Activated naive CD4-positive, alpha-beta T cell (primary cell): Measurements from ENCODE around the gene CRISPLD2.

Source experiments
- DNase-seq, 4 experiments: peaks; one replicate each; lab custom pipeline; 2025; lab: John Stamatoyannopoulos, UW

Gene CRISPLD2

DNA sequence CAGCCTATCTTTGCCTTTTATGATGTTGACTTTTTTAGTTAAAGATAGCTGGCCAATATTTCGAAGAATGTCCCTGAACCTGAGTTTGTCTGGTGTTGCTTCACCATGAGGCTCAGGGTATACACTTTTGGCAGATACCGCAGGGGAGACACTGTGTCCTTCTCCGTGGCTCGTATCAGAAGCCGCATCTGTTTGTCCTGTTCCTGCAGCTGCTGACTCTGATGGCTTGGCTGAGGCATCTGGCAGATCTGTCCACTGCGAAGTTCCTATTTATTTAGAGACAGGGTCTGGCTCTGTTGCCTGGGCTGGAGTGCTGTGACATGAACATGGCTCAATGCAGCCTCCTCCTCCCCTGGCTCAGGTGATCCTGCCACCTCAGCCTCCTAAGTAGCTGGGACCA is 93.5 kb downstream of the CRISPLD2 start:
- no peak for DNase-seq

DNA sequence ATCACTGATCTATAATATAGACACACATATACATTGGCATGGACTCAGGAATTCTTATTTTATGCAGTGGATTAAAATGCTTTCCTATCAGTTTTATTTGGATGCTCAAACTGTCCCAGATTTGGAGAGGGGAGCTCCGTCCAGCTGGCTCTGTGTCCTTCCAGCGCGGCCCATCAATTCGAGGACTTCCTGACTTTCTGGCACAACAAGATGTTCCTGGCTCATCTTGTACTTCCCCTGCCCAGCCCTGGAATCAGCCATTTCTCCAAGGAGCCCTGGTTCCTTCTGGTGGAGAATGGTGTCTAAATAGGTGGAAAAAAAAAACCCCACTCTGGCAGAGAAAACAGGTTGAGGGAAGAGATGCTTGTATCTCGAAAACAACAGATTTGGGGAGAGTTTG is 94.5 kb downstream of the CRISPLD2 start:
- DNase-seq = no peak

DNA sequence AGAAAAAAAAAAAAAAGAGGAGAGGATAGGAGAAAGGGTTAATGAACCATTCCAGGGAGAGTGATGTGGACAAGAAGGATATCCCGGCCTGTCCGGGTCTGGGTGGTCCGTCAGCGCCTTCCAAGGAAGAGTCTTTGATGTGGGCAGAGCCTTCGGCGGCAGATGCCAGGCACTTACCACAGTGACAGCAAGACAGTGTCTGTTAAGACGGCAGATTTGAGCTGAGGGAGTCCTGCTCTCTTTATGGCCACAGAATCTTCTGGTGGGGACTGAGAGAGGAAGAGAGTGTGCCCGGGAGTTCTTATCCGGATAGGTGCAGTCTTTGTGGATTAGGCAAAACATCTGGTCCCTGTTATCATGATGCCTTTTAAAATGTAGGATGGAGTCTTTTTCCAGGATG is 96.4 kb downstream of the CRISPLD2 start:
- no peak for DNase-seq

DNA sequence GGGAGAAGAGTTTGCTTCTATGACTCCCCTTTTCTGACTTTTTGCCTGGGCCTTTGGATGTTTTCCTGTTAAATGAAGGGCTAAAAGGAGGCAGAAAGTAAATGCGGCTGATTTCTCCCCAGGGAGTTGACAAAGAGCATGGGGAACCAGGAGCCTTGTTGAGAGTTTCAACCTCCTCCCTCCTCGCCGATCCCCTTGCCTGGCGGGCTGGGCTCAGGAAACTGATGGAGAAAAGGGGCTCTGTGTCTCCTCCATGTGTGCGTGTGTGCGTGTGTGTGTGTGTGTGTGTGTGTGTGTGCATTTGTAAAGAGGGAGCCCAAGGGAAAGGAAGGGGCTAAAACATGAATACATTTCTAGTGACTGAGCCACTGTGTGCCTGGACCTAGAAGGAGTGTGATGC is 97.1 kb downstream of the CRISPLD2 start:
- DNase-seq = no peak

DNA sequence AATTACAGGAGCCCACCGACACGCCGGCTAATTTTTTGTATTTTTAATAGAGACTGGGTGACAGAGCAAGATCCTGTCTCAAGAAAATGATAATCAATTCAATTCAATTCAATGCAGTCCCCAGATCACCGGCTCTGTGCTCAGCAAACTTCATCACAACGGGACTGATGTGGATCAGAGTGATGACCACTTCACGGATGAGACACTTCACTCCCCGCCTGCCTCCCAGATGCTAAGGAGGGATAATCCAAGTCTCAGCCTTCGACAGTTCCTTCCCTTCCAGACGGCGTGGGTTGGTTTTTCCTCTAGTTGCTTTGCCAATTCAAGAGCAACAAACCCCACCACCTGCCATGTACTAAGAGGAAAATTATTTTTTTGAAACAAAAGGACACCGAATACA is 97.7 kb downstream of the CRISPLD2 start:
- DNase-seq = no peak

DNA sequence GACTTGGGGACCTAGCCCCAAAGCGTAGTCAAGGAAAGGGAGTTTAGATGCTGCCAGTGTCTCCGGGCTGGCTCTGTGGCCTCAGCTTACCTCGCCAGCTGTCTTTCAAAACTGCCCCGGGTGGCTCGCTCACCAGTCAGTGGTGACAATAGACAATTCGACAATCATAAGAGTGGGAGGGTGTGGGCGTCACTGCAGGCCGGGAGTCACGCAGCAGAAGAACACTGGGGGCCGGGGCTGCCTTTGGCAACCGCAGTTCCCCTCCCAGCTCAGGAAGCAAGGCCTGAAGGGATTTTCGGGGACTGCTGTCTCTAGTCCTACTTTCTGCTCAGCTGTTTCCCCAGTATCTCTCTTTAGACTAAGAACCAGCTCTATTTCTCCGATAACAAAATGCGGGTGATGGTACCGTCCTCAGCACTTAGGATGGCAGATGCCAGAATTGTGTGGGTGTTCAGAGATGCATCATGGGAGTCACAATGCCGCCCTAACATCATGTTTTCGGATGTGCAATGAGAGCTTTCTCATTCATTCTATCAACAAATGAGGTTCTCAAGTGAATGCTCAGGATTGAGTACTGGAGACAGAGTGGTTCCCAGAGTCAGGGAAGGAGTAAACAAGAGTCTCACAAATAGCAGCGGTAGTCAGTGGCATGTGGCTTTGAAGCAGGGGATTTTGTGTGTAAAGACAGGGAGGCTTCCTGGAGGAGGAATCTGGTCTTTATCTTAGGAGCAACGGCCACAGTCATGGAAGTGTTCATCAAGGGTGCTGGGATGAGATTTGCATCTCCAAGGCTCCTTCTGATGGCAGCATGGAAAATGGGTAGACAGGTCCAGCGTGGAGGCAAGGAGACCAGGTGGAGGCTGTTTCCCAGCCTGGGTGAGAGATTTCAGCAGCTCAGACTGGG is 98.5 kb downstream of the CRISPLD2 start:
- no peak for DNase-seq

DNA sequence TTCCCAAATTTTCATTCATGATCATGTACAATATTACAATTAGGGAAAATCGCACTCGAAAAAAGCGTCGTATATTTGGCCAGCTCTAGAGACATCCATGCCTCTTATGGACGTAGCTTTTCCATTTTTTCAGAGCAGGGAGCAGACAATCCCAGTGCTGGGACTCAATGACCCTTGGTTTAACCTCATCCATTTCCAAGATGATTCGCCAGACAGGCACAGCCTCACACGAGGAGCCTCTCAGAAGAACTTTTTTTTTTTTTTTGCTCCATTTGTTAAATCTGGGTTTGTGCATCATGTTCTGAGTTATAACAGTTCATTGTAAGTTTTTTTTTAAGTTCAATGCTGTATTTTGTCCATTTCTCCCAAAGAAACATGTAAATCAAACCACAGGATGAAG is 99.5 kb downstream of the CRISPLD2 start:
- no peak for DNase-seq

DNA sequence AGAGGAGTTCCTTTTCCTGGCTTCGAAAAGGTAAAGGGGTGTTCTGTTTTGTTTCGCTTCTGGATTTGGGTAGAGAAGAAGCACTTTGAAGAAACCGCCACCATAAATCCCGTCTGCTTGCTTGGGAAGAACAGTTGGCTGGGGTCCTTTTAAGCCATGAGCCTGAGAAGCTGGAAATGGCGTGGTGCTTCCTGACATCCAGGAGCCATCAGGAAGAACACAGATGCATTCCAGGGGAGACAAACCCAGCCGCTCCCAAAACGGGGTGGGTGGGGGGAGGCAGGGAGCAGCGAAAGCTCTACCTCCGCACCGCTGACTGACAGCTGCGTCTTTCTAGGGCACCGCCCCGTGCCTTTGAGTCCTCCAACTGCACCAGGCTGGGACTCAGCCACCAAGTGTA is 99.9 kb downstream of the CRISPLD2 start:
- DNase-seq = no peak

DNA sequence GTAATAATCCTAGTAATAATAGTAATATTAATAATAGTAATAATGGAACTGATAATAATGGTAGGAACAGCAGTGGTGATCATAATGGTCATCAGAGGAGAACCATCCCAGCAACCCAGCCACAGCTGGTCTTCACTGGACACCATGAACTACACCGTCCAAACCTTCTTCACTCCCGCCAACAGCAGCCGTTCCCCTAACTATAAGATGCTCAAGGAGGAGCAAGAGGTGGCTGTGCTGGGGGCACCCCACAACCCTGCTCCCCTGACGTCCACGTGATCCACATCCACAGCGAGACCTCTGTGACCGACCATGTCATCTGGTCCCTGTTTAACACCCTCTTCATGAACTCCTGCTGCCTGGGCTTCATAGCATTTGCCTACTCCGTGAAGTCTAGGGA is 100.5 kb downstream of the CRISPLD2 start:
- DNase-seq = no peak

DNA sequence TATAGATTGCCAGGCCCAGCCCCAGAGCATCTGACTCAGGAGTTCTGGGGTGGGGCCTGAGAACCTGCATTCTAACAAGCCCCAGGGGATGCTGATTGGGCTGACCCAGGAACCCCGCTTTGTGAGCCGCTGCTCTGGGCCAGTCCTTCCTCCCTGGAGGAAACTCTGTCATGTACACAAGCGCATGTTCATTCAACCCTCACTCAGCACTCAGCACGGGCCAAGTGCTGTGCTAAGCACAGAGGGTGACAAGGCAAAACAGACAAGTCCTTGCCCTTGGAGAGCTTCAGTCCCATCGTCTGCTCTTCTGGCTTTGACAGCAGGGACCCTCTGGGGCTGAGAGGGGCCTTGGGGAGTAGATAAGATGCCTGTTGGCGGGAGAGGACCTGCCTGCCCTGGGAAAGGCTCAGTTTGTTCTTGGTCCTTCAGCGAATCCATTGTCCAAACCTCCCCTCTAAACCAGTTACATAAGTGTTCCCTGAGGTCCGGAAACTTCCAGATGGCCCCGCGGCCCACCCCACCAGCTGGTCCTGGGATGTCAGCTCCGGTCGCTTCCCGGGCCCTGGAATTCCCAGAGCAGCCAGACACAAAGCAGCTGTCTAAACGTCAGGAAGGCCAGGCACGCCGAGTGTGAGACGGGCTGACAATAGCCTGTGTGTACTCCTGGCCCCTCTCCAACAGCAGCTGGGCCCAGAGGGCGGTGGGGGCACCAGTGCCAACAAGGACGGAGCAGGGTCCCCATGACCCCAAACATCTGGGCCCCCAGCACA is 102.8 kb downstream of the CRISPLD2 start:
- DNase-seq = no peak

DNA sequence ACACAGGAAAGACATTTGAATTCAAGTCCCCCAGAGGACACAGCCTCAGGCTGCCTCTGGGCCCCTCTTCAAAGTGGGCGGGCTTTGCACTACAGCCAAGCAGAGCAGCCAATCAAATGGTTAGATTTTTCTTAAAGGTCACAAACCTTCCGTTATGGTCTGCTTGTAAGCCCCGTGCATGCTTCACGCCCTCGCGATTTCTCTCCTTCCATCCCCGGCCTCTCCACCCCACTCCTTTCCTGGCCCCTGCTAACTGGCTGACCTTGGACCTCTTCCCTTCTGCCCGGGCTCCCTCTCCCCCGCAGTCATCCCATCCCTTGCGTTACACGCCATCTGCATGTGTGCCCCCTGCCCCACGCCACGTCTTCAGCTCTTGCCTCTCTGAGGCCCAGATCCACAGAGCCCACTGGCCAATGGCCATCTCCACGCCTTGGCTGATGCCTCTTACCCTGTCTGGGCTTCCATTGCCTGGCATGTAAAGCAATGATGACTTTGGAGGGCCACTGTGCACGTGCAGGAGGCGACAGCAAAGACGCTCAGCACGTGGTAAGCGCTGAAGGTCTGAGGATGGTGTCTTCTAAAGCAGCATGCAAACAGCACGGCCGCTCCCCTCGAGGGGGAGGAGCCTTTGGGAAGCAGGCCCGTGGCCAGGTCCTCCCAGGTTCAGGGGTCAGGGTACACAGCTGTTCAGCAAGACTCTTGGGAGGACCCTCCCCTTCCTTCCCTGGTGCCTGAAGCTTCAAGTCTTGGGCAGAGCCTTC is 104.7 kb downstream of the CRISPLD2 start:
- no peak for DNase-seq

DNA sequence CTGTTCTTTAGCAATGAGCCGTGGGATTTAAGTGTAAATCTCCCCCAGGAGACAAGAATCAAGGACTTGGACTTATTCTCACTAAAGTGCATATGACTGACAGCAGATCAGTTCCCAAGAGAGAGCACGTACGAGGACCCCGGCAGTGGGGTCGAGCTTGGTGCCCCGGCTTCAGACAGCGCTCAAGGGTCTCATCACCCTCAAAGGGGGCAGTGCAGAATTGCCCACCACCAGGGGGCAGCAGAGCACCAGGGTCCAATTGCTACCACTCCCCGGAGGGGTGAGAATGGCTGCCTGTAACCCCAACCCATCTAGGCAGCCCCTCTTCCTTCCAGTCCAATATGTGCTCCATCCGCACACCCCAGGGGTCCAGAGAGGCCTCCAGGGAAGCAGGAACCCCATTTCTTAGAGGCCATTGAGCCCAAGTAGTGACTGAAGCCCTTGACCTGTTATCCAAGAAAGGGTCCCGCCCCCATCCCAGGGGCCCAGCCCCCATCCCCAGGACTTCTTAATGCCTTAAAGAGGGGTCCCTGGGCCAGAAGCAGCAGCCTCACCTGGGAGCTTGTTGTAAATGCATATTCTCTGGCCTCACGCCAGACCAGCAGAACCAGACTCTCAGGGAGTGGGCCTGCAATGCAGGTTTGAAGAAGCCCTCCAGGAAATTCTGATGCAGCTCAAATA is 105.4 kb downstream of the CRISPLD2 start:
- peak; percentile 29 to 61 (median 55) for DNase-seq

DNA sequence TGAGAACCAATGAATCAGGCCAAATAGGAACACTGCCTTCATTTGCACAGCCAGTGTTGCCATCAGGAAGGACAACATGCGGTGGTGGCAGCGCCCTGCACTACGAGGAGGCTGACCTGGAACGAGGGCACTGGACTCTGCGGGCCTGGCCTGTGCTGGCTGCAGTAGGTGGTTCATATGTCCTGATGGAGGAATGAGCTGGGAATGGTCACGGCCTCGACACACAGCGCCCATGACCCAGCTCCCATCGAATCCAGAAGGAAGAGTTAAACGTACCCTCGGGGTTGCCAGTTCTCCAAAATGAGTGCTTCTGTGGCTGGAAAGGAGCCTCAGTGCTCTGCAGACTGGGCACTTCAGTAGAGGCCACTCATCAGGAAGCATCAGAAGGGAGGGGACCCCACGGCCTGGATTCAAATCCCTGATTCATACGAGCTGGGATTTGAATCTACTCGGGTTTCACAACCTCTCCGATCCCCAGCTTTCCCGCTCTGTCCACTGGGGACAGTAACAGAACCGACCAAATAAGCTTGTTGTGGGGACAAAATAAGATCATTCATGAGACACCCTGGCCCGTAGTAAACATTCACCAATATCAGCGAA is 106.1 kb downstream of the CRISPLD2 start:
- no peak for DNase-seq

DNA sequence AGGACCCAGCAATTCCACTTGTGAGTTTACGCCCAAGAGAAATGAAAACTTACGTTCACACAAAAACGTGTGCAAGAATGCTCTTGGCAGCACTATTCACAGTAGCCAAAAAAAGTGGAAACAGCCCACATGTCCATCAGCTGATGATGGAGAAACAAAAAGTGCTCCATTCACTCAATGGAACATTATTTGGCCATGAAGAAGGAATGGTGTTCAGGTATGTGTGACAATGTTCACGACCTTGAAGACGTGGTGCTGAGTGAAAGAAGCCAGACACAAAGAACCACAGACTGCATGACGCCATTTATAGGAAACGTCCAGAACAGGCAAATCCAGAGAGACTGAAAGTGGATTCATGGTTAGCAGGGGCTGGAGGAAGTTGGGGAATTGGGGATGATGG is 106.7 kb downstream of the CRISPLD2 start:
- DNase-seq = no peak

DNA sequence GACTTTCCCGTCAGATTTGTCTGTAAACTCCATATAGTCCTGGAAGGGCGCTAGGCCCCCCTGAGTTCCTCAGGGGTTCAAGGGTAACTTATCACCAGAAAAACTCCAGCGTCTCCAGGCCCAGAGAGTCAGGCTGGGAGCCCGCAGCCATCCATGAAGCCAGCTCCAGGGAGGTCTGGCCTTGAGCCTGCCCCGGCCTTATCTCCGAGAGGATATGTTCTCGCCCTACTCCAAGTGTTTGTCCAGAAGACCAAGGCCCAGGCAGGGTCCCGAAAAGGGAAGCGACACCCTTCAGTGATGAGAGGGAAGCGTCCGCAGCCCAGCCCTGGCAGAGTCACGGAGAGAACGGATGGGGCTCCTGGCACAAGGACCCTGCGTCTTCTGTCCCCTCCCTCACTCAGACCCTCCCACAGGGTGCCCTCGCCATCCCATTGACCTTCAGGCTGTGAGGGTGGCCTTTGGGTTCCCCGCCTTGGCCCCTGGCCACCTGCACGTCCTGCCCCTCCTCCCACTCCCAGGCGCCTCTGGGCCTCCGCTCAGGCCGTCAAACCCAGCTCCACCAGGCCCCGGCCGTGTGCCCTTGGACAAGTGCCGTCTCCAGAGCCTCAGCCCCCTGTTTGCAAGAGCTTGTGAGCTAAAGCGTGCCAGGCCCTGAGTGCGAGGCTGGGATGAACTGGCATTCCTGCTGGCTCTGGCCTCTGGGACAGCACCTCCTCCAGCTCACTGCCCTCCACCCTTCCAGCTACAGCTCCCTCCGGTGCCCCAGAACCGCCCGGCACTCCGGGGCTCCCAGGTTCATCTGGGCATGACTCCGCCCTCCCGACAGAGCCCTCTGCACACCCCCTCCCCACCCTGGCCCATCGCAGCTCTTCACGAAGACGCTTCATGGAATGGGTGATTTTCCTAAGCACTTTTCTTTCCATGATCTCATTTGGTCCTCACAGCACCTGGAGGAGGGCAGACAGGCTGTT is 108.1 kb downstream of the CRISPLD2 start:
- DNase-seq = no peak

DNA sequence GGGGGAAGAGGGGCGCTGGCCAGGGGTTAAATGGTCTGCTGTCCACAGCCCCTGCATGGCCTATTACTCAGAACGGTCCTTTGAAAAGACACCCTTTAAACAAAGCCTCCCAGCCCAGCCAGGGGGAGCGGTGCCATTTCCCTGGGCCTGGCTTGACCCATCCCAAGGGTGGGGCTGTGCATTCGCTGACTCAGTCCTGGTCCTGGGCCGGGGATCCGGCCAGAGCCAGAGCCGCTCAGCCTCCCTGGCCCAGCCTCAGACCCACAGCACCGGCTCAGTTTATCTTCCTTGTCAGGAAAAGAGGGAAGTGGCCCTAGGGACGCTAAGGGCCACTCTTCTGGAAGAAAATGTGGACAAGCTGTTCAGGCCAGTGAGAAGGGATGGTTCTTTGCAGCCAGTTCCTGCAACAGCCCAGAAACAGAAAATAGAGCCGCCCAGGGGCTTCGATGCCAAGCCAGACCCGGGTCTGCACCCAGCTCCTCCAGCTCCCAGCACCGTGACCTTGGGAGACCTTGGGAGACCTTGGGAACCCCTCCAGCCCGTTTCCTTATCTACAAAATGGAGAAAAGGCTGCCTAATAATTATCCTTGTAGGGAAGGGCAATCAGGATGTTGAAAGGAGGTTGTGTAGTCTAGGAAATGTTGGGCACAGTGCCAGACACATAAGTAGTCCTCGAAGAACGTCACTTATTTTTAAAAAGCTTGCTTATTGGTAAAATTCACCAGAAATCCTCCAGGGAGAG is 109.1 kb downstream of the CRISPLD2 start:
- no peak for DNase-seq

DNA sequence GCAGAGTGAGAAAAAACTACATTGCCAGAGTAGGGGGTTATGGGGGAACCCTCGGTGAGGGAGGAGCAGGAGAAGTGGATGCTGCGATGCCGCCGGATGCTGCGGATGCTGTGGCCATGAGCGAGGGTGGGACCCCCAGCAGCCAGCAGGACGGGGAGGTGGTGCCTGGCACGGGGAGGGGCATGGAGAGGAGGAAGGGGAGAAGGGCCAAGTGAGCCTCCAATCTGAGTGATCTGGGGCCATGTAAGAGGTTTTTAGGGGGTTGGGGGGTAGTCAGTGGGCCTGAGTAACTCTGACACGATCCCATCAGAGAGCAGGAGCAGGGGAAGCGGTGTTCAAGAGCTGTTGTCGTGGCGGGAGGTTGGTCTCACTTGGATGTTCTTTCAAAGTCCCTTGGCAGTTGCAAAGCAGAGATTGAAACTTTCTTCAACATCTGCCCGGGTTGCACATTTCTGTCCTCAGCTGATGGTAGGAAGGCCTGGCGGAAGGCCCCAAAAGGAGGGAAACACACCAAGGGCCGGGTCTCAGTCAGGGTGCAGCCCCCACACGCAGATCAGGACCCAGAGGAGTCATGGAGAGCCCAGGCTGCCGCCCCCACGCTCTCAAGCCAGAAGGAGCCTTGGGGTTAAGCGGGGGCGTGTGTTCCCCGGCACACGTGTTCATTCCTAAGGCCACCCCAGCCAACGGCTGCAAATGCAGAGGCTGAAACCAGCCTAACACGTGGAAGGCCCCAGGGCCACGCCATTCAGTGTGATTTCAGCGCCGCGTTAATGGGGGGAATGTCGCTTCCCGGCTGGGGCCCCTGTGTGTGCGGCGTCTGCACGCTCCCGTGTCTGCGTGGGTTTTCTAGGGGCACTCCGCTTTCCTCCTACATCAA is 109.9 kb downstream of the CRISPLD2 start:
- DNase-seq = no peak

DNA sequence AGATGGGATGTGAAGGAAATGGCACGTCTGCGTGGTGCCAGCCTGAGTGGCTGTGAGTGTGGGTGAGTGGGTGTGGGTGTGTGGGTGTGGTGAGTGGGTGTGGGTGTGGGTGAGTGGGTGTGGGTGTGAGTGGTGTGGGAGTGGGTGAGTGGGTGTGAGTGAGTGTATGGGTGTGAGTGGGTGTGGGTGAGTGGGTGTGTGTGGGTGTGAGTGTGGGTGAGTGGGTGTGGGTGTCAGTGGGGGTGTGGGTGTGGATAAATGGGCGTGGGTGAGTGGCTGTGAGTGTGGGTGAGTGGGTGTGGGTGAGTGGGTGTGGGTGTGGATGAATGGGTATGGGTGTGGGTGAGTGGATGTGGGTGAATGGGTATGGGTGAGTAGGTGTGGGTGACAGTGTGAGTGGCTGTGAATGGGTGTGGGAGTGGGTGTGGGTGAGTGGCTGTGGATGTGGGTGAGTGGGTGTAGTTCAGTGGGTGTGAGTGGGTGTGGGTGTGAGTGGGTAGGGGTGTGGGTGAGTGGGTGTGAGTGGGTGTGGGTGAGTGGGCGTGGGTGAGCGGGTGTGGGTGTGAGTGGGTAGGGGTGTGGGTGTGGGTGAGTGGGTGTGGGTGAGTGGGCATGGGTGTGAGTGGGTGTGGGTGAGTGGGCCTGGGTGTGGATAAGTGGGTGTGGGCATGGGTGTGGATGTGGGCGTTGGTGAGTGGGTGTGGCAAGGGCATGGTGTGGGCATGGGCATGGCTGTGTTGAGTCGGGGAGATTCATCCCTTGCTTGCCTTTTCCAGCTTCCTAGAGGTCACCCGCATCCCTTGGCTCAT is 110.7 kb downstream of the CRISPLD2 start:
- peak in 1 of 4 experiments; percentile 8 for DNase-seq
